Choroid plexus epithelial cell (primary cell): ENCODE results near the gene BAD.
A peak's percentile ranks its signal among the peaks of the same experiment; 100 is the strongest.
"Not testable (repeated sequence)": the region's sequence is repeated elsewhere in the genome, so short reads cannot be mapped to it uniquely, and the experiment has no call there.

Source experiments
- DNase-seq: peaks from one replicate; pipeline ENCODE4 v3.0.0-alpha.2; 2010; ENCODE audit warnings: low read depth
- H3K4me3 ChIP-seq: 2 replicates; pipeline ENCODE4 v1.5.1; 2011; ENCODE audit warnings: low read depth, mild to moderate bottlenecking, control low read depth, low read length, moderate library complexity
- TF ChIP-seq, protein P1 (sequence below): conservative IDR thresholded peaks from 2 replicates; pipeline ENCODE4 v1.5.1; 2011; ENCODE audit warnings: low read depth, mild to moderate bottlenecking, control low read depth, inconsistent platforms, low read length, moderate library complexity

Gene BAD

DNA sequence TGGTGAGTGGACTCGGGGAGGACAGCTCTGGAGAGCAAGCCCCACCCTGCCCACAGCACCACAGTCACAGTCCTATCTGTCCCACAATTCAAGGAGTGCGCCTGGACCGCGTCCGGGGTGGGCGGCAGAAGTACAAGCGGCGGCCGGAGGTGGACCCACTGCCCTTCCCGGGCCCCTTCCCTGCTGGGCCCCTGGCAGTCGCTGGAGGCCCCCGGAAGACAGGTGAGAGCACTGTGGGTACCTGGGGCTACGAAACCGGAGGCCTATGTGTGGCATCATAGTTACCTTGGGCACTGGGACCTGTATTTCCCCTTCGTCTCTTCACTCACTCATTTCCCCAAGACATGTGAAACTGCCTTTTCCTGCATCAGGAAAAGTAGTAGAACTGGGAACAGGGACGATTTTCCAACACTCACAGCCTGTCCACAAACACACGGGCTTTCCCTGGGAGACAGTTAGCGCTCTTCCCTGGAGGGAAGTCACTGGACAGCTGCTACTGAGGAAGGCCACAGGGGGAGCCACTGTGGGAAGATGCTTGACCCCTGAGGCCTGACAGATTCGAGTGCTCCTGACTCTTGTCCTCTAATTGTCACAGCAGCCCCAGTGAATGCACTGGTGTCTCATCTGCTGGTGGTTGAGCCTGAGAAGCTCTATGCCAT is 29.8 kb upstream of the BAD start:
- TF ChIP-seq, protein P1, sequence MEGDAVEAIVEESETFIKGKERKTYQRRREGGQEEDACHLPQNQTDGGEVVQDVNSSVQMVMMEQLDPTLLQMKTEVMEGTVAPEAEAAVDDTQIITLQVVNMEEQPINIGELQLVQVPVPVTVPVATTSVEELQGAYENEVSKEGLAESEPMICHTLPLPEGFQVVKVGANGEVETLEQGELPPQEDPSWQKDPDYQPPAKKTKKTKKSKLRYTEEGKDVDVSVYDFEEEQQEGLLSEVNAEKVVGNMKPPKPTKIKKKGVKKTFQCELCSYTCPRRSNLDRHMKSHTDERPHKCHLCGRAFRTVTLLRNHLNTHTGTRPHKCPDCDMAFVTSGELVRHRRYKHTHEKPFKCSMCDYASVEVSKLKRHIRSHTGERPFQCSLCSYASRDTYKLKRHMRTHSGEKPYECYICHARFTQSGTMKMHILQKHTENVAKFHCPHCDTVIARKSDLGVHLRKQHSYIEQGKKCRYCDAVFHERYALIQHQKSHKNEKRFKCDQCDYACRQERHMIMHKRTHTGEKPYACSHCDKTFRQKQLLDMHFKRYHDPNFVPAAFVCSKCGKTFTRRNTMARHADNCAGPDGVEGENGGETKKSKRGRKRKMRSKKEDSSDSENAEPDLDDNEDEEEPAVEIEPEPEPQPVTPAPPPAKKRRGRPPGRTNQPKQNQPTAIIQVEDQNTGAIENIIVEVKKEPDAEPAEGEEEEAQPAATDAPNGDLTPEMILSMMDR: peak; percentile 41
- H3K4me3 ChIP-seq: no peak overlapping the region
- DNase-seq: no peak

DNA sequence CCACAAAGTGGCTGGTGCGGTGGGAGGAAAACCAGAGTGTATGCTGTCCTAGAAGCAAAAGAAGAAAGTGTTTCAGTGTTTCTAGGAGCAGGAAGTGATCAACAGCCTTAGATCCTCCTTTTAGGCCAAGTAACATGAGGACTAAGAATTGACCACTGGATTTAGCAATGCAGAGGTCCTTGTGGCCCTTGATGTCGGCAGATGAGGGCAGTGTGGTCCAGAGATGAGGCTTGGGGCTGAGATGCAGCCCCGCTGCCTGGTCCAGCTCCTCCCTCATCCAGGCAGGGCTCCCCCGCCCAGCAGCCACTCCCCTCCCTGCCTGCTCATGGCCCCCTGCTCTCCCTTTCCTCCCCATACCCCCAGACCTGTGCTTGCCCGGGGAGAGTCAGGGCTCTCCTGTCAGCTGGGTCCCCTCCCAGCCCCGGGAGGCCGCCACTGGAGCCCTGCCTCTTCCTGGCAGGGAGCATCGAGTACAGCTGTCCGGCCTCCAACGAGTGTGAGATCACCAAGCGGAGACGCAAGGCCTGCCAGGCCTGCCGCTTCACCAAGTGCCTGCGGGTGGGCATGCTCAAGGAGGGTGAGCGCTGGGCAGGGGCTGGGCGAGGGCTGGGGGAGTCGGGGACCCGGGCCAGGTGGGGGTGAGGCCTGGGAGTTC is 29.2 kb upstream of the BAD start:
- no peak for DNase-seq
- TF ChIP-seq, protein P1: no peak
- no peak overlapping the region for H3K4me3 ChIP-seq

DNA sequence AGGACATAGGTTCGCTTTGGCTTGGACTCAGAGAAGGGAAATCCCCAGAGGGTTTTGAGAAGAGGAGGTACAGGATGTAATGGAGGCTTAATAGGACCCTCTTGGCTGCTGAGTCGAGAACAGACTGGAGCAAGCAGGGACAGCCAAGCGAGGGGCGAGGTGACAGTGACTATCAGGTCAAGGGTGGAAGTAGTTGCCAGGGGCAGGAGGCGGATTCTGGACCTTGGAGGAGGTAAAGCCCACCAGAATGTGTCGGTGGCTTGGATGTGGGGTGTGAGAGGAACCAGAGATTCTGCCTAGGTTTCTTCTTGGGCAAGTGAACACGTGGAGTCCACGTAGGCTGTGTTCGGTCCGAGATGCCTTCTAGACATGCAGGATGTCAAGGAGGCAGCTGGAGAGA is 28.5 kb upstream of the BAD start:
- TF ChIP-seq, protein P1: no peak
- no peak for DNase-seq
- no peak overlapping the region for H3K4me3 ChIP-seq

DNA sequence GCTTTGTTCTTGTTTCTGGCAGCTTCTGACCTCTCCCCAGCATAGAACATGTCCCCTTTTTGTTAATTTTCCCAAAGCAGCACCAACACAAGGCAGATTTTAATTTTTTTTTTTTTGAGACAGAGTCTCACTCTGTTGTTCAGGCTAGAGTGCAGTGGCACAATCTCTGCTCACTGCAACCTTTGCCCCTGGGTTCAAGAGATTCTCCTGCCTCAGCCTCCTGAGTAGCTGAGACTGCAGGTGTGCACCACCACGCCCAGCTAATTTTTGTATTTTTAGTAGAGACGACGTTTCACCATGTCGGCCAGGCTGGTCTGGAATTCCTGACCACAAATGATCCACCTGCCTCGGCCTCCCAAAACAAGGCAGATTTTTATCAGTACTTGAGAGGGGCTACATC is 23.3 kb upstream of the BAD start:
- DNase-seq, H3K4me3 ChIP-seq: not testable (repeated sequence)

DNA sequence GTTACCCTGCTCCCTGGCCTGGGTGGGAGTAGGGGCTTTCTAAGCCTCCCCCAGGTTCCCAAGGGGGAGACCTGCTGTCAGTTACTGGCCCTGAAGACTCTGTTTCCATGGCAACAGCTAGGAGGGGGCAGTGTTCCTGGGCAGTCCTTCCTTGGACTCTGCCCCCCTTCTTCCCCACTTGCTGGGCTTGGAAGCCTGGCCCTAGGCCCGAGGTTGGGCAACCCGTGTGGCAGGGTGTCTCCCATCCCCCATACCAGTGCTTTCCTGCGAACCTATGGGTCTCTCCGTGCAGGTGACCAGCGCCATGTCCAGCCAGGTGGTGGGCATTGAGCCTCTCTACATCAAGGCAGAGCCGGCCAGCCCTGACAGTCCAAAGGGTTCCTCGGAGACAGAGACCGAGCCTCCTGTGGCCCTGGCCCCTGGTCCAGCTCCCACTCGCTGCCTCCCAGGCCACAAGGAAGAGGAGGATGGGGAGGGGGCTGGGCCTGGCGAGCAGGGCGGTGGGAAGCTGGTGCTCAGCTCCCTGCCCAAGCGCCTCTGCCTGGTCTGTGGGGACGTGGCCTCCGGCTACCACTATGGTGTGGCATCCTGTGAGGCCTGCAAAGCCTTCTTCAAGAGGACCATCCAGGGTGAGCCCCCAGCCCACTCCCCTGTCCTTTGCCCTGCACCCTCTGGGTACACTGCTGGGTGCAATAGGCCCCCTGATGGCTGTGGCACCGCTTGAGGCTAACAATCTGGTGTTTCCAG is 22.6 kb upstream of the BAD start:
- TF ChIP-seq, protein P1: no peak
- DNase-seq: no peak
- H3K4me3 ChIP-seq: peak overlapping the region; percentile 74

DNA sequence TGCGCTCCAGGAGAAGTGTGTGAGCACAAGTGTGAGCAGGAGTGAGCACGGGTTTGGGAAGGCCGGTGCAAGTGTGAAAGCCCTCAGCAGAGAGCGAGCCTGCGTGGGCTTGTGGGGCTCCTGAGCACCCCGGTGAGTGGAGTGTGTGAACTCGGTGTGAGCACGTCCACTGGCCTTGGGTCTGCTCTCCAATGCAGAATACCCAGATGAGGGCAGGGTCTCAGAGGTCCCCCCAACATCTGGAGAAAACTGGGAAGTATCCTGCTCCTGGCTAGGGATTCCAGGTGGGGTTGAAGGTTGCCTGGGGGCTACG is 22.1 kb upstream of the BAD start:
- TF ChIP-seq, protein P1: no peak
- H3K4me3 ChIP-seq: peak overlapping the region; percentile 74
- DNase-seq: no peak

DNA sequence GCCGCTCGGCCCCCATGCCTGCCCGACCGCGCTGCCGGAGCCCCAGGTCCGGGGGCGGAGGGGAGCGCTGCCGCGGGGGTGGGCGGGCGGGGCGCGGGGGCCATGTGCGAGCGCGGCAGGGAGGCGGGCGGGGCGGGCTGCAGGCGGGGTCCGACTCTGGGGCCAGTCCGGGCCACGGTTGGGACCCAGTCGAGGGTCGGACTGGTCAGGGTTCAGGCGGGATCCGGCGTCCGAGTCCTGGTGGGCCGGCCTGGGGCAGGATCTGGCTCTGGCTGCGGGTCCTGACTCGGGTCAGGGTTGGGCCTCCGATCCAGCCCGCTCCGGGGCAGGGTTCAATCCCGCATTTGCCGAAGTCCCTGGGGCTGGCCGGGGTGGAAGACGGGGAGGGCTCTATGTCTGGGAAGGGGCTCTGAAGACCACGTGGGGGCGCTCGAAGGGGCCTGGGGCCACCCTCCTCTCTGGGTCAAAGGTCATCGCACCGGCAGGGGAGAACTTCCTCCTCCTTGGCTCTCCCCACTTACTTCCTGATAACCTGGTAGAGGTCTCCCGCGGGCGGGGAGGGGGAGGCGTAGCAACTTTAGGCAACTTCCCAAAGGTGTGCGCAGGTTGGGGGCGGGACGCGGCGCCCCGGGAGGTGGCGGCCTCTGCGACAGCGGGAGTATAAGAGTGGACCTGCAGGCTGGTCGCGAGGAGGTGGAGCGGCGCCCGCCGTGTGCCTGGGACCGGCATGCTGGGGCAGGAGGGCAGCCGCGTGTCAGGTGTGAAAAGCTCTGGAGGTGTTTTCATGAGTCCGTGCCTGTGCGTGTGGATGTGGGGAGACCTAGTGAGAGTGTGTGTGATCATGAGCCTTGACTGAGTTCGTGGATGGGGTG is 21.5 kb upstream of the BAD start:
- peak; percentile 36 for DNase-seq

More for the DNA sequence above, 21.5 kb upstream of the BAD start:
- peak overlapping the region; percentile 74 for H3K4me3 ChIP-seq
- TF ChIP-seq, protein P1: peak; percentile 31
